Measurements from ENCODE around the gene TMEM242.
"Not testable (repeated sequence)": the region's sequence is repeated elsewhere in the genome, so short reads cannot be mapped to it uniquely, and the experiment has no call there.

TMEM242 gene

GRCh38 chr6:157323255-157323965 is at the start of gene TMEM242:
Gene TMEM242 (minus strand): TSS chr6:157323519. CDS start chr6:157323499, 20 bp downstream.
- DNase-seq = peak; percentile 92

DNA sequence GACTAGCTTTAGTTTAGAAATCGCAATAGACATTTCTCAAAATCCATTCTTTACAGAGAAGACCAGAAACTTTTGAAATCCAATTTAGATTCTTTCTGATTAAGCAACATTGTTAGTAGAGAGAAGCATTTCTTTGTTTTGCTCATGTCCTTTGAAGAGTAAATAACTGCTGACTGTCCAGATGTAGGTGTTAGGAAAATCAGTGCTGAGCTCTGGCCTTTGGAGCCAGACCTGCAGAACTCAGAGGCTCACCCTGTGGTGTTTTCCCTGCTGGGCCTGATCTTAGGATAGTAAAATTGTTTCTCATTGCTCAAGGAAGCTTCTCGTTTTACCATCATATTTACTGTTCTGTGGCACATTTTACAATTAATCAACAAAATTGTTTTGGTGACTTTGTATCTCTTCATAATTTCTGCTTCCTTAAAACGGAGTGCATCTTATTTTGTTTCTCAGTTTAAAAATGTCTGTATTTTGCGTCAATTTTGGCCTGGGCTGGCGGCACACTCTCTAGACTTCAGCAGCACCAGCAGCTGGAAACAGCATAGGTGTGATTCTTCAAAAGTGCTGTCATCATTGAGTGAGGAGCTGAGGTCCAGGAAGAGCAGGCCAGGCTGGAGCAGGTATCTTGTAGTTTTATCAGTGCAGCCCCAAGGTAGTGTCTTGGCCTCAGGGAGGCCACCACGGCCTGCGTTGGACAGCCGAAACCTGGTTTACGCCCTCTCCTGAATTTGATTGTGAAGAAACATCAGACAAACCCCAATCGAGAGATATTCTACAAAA is 49.4 kb upstream of the TMEM242 start:
- DNase-seq = no peak

DNA sequence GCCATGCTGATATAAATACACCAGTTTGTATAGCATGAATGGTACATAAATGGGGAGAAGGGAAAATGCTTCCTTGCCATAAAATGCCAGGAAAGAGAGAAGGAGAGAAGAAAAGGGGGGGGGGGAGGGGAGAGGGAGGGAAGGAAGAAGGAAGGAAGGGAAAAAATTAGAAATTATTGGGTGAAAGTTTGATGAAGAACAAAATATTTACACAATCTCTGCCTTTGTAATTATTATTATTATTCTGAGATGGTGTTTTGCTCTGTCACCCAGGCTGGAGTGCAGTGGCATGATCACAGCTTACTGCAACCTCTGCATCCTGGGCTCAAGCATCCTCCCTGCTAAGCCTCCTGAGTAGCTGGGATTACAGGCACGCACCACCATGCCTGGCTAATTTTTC is 47.4 kb upstream of the TMEM242 start:
- no peak for DNase-seq

GRCh38 chr6:157368359-157369049 is 45.2 kb upstream of the TMEM242 start:
- no peak for DNase-seq

GRCh38 chr6:157366648-157367047 is 43.3 kb upstream of the TMEM242 start:
- no peak for DNase-seq

DNA sequence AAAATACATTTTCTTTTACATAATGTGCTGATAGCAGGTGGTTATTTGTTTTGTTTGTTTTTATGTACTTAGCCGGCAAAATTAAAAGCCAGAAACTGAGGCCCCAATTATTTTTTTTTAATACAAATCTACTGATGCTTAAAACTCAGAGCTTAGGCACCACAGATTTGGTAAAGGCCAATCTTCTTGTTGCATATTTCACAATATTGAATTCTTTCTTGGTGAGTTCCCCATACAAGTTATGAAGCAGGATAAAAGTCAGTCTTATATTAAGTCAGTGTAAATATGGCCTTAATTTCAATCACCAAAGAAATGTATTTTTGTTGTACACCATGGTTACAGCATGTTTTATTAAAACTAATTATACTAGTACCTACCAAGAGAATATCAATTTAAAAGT is 41.4 kb upstream of the TMEM242 start:
- no peak for DNase-seq

- DNase-seq = no peak
These were observed 38.6 kb upstream of the TMEM242 start for GRCh38 chr6:157361886-157362285.

- no peak for DNase-seq
These were observed 35.0 kb upstream of the TMEM242 start for GRCh38 chr6:157358287-157358686.

- no peak for DNase-seq
These were observed 23.1 kb upstream of the TMEM242 start for GRCh38 chr6:157346373-157346772.

- DNase-seq = no peak
These were observed 20.4 kb upstream of the TMEM242 start for GRCh38 chr6:157343732-157344131.

DNA sequence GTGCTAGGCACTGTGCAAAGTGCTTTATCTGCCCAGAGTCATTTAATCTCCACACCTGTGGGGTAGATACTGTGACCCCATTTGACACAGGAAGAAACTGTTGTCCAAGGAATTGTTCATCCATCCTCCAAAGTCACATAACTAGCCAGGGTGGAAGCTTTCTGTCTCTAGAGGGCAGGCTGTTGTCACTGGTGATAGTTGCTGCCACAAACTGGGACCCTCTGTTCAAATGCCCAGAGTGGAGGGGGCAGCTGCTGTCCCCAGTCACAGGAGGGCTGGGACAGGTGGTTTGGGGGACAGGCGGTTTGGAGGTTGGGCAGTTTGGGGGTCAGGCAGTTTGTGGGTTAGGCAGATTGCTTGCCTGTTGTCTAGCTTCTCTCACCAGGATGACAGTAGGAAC is 16.1 kb upstream of the TMEM242 start:
- DNase-seq = no peak

DNA sequence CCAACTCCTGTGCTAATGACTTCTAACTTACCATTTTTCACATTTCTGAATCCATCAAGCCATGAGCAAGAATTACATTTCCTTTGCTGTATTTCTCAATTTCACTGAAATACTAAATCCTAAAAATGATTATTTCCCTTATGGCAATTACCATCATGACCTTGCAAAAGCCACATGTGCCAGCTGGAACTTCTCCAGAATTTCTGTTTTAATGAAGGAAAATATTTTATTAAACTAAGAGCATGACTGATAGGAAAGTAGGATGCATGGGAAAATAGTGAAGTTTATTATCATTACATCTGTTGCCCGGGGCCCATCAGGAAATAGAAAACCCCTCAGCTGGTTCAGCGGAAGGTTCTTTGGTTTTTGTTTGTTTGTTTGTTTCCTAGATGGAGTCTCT is 14.4 kb upstream of the TMEM242 start:
- no peak for DNase-seq

GRCh38 chr6:157337276-157337675 is 14.0 kb upstream of the TMEM242 start:
- not testable (repeated sequence) for DNase-seq

DNA sequence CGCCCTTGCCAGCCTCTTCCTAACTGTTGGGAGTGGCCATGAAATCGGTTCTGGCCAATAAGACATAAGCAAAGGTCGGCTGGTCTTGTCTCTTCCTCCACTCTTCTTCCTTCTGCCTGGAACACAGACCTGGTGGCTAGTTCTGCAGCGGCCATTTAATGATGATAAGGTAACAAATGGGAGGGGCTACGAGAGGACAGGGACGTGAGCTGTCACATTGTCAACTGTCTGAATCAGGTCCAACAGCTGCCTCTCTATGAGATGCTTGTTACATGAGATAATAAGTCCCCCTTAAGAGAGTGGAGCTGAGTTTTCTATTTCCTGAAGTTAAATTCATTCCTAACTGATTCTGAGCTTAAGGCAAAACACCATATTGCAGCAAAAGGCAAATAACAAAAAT is 12.5 kb upstream of the TMEM242 start:
- DNase-seq = no peak

- no peak for DNase-seq
These were observed 10.6 kb upstream of the TMEM242 start for GRCh38 chr6:157333956-157334355.

DNA sequence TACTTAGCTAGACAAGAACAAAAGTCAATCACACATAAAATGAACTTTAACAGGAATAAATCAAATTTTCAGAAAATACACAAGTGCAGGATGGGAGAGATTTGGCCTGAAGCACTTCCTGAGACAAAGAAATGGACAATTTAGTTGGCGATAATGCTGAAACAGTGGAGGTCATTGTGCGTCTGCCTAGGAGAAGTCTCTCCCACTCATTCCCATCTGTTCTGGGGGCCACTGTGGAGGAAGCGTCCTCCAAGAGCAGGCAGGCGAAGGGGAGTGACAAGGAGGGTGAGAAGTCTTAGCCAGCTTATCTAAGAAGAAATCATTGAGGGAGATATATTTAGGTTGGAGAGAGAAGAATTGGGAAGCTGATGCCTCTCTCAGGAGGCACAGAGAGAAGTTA is 10.2 kb upstream of the TMEM242 start:
- DNase-seq = no peak

DNA sequence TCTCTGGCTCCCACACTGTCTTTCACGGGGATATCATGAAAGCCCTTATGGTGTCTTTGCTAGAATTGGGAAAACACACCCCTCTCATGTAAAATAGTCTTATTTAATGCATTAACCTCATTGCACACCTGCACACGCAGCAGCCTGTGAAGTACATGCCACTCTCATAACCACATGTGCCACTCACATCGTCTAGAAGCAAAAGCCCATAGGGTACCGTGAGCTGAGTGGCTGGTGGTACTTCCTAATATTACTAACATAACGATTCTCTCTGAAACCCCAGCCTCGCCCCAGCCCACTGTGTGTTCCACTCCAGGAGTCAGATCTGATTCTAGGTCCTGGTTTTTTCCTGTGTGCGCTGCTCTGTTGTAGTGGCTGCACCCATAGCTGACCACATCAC is 9.5 kb upstream of the TMEM242 start:
- no peak for DNase-seq

DNA sequence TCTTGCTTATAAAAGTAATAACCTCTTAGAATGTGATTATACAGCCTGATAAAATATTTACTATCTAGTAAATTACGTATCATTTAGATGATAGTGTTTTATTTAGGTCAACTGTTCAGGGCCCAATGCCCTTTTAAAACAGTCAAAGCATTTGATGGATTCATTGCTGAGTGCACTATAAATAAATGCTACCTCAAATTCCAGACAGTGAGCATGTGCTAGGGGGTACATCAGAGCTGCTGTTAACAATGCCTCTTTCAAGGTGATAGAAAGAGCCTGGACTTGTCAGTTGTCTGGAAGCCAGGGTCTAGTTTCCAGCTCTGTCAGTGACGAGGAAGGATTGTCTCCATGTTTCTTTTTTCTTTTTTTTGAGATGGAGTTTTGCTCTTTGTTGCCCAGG is 7.5 kb upstream of the TMEM242 start:
- DNase-seq = no peak

DNA sequence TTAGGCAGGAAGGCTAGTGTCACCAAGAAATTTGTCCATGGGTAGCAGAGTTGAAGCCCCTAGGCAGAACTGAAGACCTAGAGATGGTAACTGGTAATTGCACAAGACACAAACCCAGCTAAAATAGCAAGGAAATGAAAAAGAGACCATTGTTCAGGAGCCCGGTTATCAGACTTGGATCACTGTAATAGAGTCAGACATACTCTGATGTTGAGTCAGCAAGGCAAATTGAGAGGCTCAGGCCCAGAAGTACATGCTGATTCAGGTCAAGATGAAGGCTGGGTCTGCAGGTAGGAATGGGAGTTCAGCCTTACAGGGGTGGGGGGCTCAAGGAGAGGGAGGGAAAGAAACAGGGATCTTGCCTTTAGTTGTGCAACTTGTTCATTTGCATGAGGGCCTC is 6.5 kb upstream of the TMEM242 start:
- no peak for DNase-seq

- no peak for DNase-seq
These were observed 4.9 kb upstream of the TMEM242 start for GRCh38 chr6:157328108-157328692.

GRCh38 chr6:157326979-157327378 is 3.7 kb upstream of the TMEM242 start:
- no peak for DNase-seq

- no peak for DNase-seq
These were observed 1.9 kb upstream of the TMEM242 start for GRCh38 chr6:157325069-157325805.

DNA sequence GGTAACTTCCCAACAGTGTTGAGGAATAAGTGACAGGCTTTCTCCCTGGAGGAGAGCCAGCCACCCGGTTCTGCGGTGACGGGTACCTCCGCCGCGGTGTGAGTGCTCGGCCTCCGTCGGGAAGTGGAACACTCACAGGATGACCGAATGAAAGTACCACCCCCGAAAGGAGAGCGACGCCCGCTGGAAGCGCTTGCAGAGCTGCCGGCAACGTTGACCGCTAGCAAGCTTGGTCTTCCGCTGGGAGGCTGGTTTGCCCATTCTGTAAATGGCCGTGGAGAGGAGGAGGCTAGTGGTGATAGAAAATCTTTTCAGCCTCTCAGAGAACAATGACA is 614 bp upstream of the TMEM242 start:
- DNase-seq = peak; percentile 23

Measured in CD4-positive, alpha-beta T cell treated with Interleukin-10 for 1 hour (primary cell).